Stimulated activated CD4-positive, alpha-beta T cell treated with anti-CD3 and anti-CD28 coated beads, Interleukin-4, amount 100 ng/mL, for 48 hours (primary cell): ENCODE results near the gene BRD1.
"Not testable (repeated sequence)": the region's sequence is repeated elsewhere in the genome, so short reads cannot be mapped to it uniquely, and the experiment has no call there.

Experiments
- DNase-seq, 2 donors: peaks; one replicate each; pipeline ENCODE4 v3.0.0-alpha.2; 2020; ENCODE audit warnings: low read depth in 2 of 2

Gene BRD1

DNA sequence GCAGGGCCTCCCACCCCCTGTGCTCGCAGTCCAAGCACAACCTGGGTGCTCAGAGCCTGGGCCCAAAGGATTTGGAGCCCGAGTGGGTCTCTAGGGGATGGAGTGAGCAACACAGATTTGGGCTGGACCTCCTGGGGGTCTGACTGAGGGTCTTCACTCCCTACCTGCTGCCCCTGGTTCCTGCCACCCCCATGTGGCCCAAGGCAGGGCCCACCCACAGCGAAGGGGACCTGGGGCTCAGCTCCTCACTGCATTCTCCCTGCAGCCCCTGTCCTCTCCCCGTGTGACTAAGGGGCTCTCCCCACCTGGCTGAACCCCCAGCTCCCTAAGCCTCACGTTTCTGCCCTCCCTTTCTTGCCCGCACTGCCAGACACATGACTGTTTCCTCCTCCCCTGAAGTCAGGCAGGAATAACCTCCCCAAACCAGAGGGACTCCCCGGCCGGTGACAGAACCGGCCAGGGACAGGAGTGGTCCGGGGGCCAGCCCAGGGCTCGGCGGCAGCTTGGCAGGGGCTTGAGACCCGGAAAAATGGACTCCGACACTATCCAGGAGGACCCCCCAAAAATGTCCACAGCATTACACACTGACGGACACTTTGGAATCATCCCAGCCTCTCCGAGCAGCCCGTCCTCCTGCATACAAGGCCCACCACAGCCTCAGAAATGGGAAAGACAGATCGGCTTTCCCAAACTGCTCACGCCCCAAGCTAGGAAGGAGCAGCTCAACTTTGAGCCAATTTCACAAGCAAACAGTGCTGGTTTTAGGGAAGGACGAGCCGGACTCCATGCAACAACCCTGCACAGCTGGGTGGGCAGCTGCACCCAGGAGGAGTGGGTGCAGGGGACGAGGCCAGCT is 57.8 kb downstream of the BRD1 start:
- DNase-seq: no peak

GRCh38 chr22:49768951-49769690 is 58.6 kb downstream of the BRD1 start:
- no peak for DNase-seq

DNA sequence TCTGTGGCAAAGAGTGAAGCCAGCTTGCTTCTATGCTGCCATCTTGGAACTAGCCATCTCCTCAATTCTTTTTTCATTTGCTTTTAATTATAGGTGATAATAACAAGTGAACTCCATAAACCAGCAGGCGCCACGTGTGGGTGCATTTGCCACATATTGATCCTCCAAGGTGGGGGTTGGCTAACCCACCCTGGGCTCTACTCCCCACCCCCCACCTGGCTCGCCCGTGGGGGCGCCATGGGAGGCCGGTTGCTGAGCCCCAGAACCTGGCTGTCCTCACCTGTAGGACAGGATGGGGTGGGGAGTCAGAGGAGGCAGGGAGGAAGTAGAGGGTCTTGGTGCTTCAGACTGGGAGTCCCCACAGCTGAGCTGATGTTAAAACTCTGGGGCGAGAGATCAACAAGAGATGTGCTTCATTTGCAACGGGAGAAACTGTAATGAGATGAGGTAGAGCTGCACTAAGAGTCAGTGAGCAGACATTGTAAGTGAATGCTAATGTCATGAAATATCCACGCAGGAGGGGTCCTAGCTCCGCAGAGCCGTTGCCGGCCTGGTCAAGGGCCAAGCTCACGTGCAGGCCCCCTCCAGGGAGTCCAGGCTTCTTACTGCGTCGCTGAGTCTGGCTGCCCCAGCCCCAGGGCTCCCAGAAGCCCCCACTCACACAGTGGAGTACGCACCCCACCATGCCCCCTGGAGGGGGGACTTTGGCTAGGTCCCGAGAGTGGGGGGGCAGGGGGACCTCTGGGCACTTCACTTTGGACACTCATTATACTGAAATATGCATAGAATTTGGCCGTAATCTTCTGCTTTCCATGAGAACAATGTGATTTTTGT is 59.4 kb downstream of the BRD1 start:
- no peak for DNase-seq

GRCh38 chr22:49767355-49768062 is 60.2 kb downstream of the BRD1 start:
- no peak for DNase-seq

- DNase-seq: no peak
These were observed 61.7 kb downstream of the BRD1 start for GRCh38 chr22:49765951-49766350.

- DNase-seq: no peak
These were observed 62.4 kb downstream of the BRD1 start for GRCh38 chr22:49765091-49765771.

- DNase-seq: no peak
These were observed 63.5 kb downstream of the BRD1 start for GRCh38 chr22:49764127-49764581.

GRCh38 chr22:49763696-49764095 is 64.0 kb downstream of the BRD1 start:
- DNase-seq: no peak

GRCh38 chr22:49763138-49763537 is 64.5 kb downstream of the BRD1 start:
- DNase-seq: no peak

DNA sequence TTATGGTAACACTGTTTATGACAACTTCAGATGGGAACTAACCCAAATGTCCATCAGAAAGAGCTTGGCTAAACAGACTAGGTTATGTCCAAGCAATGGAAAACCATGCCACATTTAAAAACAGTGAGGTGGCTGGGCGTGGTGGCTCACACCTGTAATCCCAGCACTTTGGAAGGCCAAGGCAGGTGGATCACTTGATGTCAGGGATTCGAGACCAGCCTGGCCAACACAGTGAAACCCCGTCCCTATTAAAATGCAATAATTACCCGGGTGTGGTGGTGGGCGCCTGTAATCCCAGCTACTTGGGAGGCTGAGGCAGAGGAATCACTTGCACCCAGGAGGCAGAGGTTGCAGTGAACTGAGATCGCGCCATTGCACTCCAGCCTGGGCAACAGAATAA is 65.1 kb downstream of the BRD1 start:
- not testable (repeated sequence) for DNase-seq

DNA sequence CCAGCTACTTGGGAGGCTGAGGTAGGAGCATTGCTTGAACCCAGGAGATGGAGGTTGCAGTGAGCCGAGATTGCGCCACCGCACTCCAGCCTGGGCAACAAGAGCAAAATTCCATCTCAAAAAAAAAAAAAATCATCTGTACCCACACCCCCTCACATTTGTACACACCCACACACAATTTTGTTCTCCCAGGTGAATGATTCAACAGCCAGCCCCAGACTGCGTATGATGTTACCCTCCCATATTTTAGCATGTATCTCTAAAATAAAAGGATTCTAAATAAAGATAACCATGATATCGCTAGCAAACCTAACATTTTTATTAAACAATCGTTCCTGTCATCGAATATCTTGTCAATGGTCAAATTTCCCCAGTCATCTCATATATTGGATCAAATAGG is 65.8 kb downstream of the BRD1 start:
- DNase-seq: no peak

DNA sequence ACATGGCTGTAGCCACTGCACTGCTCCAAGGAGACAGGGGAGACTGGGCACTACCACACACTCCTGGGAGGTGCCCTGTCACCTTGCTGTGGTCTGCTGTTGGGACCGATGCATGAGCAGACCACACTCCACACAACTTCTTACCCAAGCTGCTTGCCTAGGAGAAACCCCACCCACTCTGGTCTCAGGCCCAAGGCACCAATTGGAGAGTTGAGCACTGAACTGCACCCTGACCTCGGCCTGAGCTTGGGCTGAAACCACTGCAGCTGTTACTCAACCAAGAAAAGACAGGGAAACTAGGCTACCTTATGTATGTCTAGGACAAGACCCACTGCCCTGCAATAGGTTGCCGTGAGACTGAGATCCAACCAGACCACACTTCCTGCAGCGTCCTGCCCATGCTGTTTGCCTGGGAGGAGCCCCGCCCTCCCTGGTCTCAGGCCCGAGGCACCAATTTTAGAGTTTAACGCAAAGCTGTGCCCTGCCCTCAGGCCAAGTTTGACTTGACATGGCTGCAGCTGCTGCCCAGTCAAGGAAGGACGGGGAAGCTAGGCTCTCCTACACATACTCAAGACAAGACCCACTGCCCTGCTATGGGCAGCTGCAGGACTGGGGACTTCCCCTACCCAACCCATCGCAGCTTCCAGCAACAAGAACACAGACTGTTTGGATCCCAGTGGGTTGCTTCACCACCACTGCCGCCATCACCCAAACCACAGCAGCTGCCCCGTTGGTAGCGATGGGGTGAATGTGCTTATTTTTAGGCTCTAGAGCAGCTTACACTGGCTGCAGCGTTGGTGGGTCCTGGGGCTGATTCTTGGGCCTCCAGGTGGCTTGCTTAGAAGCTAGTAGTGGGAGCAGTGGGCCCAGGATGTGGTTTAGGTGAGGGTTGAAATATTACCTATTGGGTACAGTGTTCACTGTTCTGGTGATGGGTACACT is 66.8 kb downstream of the BRD1 start:
- no peak for DNase-seq

DNA sequence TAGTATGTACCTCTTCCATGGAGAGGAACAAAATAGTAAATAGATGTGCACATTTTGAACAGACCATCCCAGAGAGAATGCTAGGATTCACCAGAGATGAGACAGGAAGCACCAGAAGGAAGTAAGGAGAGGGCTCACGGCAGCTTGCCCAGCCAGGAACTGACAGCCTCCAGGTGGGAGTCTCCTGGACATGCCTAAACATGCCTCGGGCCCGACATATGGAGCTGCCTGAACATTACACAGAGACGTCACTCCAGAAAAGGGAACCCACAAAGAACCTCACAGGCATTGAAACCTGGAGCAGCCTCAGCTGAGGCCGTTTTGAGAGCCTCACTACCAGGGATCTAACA is 67.4 kb downstream of the BRD1 start:
- DNase-seq: no peak

GRCh38 chr22:49756676-49757075 is 71.0 kb downstream of the BRD1 start:
- no peak for DNase-seq

DNA sequence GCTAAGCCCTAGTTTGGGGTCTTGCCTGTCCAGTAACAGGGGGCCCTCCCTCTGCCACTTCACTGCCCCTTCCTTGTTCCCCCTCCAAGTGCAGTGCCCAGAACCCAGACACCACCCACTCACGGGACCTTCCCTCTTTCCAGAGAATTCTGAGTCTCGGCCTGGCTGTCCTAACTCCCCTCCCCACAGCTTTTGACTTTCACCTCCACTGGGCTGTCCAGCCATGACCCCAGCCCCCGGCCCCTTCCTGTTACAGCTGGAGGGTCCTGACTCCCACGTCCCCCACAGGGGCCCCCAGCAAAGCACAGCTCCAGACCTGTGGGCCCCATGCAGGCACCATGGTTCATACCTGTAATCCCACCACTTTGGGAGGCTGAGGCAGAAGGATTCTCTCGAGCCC is 71.5 kb downstream of the BRD1 start:
- no peak for DNase-seq

DNA sequence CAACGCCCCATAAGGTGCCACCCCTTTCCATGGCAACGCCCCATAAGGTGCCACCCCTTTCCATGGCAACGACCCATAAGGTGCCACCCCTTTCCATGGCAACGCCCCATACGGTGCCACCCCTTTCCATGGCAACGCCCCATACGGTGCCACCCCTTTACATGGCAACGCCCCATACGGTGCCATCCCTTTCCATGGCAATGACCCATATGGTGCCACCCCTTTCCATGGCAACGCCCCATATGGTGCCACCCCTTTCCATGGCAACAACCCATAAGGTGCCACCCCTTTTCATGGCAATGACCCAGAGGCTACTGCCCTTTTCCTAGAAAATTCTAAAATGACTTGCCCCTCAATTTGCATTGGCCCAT is 72.1 kb downstream of the BRD1 start:
- no peak for DNase-seq

DNA sequence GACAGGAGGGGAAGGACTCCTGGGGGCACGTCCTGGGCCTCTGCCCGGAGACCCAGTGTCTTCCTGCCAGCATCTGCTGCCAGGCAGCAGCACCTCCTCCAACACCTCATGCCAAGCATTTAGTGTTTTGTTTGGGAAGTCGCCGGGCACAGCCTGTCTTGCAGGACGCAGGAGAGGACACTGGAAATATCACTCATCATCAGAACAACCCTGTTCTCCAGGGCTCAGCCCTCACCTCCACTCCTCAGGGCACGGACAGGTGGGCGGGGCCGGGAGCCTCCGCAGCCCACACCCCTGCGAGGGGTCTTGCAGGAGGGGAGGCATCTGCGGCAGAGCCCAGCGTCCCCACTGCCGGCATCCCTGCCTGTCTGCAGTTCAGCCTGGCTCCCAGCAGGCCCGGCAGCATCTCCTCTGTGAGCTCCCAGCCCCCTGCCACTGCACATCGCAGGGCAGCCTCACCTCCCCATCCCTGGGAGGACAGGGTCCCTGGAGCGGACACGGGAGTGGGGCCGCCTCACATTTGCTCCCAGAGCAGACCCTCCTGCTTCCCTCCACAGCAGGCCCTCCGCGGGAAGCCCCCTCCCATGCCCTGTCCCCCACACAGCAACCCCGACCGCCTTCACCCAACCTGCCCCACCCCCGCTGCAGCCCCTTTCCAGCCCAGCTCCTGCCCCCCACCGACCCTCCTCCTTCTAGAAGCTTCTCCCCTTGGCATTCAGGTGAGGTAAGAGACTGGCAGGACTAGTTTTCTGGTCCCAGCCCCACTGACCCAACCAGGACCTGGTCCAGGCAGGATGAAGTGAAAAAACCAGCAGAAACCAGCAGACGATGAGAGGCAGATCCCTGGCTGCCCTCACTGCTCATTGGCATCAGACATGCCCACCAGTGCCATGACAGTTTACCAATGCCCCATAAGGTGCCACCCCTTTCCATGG is 72.7 kb downstream of the BRD1 start:
- DNase-seq: no peak

DNA sequence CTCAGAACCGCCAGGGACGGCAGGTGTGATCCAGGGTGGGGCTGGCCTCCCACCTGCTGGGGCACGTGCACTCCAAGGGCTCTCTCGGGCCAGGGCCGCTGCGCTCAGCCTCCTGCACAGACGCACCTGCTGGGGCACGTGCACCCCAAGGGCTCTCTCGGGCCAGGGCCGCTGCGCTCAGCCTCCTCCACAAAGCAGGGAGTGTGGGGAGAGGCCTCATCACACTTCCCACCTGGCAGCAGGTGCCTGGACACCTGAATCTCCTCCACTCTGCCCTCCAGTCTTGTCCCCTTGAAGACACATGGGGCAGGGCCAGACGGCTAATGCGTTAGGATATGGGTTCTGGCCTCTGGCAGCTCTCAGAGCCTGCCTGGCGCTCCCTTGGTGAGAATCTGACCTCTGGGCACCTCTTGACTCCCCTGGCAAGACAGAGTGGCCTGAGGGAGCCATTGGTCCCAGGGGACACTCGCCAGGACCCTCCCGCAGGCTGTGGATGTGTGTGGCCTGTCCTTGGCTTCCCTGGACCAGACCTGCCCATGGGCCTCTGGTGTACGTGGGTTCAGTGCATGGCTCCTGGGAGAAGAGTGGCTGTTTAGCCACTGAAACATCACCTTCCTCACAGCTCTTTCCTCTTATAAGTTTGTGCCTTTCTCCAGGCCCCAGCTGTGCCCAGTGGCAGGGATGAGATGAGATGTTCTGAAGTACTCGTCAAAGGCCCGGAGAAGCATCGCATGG is 73.5 kb downstream of the BRD1 start:
- no peak for DNase-seq
